ENCODE measurements around the gene HTR1E.
"Not testable (repeated sequence)": the region's sequence is repeated elsewhere in the genome, so short reads cannot be mapped to it uniquely, and the experiment has no call there.

Gene HTR1E, protein sequence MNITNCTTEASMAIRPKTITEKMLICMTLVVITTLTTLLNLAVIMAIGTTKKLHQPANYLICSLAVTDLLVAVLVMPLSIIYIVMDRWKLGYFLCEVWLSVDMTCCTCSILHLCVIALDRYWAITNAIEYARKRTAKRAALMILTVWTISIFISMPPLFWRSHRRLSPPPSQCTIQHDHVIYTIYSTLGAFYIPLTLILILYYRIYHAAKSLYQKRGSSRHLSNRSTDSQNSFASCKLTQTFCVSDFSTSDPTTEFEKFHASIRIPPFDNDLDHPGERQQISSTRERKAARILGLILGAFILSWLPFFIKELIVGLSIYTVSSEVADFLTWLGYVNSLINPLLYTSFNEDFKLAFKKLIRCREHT

DNA sequence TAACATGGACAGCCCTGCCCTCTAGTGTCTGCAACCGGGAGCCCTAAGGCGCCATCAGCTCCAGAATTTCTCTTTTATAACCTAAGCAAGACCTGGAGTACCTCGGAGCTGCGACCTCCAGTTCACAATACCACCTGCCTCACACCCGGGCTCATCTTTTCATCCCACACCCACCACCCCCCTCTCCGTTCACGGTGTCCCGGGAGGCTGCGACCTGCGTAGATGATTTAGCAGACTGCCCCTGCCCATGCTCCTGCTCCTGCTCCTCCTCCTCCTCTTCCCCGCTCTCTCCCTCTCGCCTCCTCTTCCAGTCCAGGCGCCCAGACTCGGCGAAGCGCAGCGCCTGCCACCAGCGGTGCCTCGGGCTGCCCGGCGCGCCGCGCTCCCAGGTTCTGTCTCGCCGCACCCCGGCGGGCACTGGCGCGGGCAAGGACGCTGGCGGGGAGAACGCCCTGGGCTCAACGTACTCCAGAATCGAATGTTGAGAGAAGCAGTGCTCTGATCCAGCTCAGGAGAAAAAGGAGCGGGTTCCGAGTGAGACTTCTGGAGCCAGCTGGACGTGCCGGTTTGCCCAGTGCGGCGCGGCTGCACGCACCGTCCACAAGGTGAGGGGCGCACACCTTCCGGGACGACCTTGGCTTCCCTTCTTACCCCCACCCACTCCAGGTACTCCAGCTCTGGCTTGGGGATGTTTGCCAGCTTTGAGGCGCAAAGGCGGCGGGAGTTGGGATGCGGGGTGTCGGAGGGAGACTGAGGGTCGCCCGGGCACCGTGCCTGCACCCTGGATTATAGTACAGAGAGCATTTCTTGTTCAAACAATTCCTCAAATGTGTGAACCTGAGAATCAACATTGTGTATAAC lies at the start of gene HTR1E:
Gene HTR1E (plus strand): TSS at position 310 of the 861 bp plus-strand sequence. CDS start 77,807 bp downstream, outside the sequence.
- no peak for DNase-seq

DNA sequence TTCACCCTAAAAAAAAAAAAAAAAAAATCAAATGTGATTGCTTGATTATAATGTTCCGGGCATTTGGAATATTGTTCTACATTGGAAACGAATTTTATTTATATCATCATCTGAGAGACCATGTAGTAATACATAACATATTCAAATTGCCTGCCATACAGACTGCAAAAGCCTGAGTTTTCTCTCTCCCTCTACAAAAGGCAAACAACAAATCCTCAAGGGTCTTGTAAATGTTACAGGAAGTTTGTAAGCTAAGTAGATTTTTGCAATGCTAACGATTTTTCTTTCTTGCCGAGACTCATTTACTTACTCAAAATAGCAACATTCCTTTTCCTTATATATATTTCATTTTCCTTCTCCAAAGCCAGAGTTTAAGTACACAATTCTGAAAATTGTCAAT lies 49.0 kb upstream of the HTR1E start:
- DNase-seq: no peak

DNA sequence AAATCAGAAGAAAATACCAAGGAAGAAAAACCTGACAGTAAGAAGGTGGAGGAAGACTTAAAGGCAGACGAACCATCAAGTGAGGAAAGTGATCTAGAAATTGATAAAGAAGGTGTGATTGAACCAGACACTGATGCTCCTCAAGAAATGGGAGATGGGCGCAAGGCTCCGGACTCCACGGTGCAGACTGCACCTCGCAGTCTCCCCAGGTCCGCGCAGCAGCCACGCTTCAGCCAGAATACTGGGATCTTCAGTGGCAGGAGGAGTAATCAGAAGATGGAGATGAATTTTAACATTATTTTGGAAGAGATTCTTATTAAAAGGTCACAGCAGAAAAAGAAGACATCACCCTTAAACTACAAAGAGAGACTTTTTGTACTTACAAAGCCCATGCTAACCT lies 40.1 kb upstream of the HTR1E start:
- not testable (repeated sequence) for DNase-seq

DNA sequence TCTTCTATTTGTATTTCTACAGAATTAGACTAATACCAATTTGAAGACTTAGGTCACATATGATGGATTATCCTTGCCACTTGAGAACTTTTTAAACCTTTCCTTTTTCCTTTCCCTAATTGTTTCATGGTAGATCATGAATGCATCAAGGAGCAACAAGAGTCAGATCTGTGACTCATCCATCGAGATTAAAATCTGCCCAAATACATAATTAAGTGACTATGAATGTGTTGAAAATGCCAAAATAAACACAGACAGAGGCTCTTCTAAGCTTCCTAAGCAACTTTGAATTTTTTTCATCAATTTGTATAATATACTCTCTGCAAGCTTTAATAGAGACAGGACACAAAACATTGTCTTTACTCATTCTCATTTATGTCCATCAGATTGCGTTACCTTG lies 23.5 kb upstream of the HTR1E start:
- no peak for DNase-seq

DNA sequence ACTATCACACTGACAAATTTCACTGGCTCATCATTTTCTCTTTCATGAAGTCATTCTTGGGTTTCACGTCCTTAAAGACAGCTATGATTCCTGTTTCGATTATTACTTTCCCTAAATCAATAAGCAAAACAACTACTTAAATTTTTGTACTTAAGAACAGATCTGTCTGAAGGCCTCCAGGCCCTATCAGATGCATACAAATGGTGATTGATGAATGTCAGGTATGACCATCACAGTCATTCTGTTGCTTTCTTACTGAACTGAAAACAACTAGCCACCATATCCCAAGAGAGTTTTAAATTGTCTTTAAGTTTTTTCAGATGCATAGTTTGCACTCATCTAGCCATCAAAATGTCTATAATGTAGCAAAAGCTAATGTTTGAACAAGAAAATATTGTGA lies 20.9 kb upstream of the HTR1E start:
- DNase-seq: no peak

DNA sequence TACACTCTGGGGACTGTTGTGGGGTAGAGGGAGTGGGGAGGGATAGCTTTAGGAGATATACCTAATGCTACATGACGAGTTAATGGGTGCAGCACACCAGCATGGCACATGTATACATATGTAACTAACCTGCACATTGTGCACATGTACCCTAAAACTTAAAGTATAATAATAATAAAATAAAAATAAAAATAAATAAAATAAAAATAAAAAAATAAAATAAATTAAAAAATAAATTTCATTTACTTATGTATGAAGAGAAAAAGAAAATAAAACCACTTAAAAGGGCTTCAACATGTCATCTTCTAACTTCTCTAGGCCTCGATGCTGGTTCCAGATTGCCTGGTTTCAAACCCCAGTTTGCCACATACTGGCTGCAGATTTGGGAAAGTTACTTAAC lies 10.2 kb upstream of the HTR1E start:
- not testable (repeated sequence) for DNase-seq

DNA sequence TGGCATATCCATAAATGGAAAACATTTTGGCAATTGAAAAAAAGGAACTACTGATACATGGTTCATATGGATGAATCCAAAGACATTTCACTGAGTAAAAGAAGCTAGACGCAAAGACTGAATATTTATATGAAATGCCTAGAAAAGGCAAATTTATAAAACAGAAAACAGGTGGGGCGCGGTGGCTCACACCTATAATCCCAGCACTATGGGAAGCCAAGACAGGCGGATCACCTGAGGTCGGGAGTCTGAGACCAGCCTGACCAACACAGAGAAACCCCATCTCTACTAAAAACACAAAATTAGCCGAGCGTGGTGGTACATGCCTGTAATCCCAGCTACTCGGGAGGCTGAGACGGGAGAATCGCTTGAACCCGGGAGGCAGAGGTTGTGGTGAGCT lies 9.5 kb upstream of the HTR1E start:
- not testable (repeated sequence) for DNase-seq

DNA sequence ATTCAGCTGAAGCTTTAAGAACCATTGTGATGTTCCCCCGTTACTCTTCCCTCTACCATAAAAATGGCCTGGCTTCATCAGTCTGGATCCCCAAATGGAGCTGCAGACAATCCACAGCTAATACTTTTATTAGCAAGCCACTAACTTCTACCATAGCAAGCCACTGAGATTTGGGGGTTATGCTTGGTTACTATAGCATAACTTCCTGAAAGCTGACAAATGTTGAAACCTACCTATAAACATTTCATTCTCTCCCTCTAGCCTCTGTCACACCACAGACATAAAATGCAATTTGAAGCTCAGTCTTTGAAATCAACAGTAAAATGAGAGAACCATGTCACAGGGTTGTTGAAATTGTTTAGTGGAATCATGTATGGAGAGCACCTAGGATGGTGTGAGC lies 3.0 kb upstream of the HTR1E start:
- no peak for DNase-seq

DNA sequence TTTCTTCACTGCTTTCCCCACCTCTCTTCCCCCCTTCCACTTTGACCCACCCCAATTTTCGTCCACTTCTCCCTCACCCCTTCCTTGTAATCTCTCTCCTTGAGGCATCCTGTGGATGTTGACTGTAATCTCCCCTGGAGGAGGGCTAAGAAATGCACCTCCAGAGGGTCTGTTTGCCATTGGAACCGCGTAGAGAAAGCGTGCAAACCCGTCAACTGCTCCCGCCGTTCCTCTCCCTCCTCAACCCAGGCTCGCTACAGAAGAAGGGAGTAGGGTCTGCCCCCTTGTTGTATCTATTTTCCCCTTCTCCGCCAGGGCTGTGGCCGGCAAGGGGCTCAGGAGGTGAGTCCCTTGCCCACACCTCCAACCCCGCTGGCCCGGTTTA lies 502 bp upstream of the HTR1E start:
- DNase-seq: no peak

DNA sequence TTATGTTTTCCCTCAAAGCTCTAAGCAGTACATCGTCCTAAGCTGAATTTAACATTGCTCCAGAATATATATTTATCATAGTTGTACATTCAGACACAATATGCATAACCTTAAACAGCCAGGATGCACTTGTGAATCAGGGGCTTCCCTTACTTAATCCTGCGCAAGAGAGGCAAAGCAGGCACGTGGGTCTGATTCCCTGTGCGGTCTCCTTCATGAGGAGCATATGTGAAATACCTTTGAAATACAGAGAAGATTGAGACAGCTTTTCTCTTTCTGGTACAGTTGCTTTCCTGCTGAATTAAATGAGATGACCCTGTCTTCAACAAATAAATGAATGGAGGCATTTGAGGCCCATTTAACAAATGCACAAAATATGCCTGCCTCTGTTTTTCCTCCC lies 1.5 kb downstream of the HTR1E start:
- DNase-seq: no peak

DNA sequence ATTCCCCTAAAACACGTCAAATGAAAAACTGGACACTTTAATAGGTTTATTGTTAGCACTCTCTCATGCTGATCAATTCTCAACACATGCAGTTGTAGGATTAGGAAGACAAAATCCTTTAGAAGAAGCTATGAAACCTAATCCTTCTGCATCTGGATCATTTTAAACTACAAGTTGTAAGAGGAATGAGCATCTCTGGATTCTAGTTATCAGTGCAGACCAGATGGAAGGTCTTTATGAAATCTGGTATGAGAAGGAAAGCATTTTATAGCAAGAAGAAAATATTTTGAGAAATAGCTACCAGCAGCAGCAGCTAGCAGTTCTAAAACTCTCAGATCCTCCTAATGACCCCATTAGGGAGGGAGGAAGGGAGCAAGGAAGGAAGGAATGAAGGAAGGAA lies 4.1 kb downstream of the HTR1E start:
- no peak for DNase-seq

DNA sequence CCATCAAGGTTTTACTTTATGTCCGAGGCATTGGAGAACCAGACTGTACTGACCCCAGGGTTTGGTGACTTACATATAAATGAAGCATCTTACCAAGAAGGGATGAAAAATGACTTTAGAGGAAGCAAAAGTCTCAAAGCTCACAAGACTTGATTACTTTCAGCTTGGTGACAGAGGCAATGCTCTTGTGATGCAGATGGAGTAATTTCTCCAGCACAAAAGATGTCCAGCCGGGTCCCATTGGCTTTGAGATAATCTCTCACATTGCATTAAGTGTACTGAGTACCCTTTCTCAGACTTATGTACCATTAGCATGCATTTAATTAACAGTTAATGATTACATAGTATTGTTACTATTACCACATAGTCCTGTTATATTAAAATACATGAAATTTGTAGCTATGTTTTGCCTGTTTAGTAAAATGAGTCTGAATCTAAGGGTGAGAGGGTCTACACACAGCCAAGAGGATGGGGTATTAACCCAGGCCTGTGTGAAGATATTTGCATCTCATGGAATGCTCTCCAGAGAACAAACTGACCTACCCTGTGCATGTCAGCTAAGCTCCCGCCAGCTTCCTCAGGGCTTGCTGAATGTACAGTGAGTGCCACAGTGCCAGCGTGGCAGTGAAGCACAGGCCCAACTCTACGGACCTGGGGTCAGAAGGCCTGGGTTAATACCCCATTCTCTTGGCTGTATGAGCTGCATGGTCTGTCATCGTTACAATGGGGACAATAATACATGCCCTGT lies 5.6 kb downstream of the HTR1E start:
- DNase-seq: no peak

DNA sequence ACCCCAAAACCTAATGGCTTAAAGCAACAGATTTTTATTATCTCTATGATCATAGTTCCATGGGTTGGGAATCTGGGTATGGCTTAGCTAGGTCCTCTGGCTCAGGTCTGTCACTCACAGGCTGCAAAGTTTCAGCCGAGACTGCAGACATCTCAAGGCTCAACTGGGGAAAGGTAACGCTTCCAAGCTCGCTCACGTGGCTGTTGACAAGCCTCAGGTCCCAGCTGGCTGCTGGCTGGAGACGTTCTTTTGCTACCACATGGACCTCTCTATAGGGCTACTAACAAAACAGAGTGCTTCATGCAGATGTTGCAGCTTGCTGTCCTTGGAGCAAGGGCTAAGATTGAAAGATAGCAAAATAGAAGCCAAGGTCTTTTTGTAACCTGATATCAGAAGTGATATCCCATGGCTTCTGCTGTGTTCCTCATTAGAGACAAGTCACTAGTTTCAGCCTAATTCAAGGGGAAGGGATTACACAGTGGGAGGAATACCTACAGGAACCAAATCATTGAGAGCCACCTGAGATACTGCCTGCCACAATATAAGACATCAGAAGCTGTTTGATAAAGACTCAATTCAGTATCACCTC lies 6.6 kb downstream of the HTR1E start:
- DNase-seq: no peak

DNA sequence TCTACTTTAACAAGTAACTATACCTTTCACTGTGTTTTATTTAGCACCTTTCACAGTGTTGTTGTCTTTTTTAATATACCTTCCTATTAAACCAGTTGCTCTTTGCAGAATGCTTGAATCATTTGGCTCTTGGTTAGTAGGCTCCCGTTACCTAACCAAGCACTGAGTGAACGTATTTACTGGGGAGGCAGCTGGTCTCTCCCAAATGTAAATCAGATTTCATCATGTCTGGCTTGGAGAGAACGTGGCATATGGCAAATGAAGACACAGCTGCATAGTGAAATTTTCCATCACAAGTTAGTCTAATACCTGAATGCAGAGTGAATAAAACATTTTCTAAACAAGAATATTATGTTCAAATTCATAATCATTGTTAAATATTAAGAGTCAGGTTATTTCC lies 12.4 kb downstream of the HTR1E start:
- DNase-seq: no peak

DNA sequence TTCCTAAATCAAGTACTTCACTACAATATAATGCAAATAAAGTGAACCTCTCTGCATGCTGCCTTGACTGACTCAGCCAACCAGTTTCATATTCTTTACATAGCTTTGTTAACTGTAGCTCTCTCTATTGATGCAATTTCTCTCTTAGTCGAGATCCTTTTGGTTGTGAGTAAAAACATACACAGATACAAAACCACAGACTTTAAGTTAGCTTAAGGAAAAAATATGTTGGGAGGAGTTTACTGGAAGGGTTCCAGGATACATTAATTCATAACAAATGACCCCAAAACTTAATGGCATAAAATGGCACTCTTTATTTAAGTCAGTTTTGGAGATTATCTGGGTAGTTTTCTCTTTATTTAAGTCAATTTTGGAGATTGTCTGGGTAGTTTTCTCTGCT lies 15.7 kb downstream of the HTR1E start:
- no peak for DNase-seq

DNA sequence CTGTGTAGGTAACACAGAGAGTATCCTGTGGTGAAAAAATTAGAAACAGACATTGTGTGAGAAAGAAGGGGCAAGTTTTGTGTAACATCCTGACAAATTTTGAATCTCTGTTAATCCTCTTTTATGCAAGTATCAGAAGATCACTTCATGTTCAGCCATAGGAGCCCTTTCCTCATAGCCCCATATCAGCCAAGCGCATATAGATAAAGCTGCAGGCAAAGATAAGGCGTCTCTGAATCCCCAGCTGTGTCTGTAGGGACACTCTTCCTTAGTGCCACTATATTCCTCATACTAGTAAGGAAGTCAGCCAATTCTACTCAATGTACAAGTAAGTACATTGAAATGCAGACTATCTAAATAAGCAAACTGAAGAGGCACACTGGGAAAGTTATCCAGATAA lies 22.3 kb downstream of the HTR1E start:
- DNase-seq: no peak

DNA sequence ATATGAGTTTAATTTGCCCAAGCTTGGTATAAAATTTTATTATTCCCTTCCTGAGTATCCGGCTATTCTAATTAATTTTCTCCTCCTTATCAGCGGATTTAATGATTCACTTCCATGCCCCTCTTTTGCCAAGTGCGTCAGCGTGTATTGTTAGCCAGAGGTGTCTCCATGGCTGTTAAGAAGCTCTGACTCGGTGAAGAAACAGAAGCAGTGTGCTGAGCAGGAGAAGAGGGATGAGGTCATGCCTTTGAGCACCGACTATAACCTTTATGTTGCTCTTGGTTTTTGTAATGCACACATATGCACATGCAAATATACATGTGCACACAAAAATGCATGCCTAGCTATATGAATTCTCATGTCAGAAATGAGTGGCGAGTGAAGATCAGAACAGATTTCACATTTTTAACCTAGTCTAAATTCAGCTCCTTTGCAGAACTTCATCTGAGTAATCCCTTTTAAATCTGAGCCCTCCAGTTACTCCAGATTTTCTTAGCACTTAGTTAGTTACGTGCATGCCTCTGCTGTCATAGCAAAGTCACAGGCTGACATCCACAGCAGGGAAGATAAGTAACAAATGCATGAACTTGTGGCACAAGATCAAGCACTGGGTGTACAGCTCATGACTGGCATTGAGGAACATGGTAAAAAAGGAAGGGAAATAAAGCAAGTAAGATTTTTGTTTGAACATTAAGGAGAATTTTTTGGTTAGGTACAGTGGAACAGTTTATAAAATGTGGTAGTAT lies 24.3 kb downstream of the HTR1E start:
- no peak for DNase-seq

DNA sequence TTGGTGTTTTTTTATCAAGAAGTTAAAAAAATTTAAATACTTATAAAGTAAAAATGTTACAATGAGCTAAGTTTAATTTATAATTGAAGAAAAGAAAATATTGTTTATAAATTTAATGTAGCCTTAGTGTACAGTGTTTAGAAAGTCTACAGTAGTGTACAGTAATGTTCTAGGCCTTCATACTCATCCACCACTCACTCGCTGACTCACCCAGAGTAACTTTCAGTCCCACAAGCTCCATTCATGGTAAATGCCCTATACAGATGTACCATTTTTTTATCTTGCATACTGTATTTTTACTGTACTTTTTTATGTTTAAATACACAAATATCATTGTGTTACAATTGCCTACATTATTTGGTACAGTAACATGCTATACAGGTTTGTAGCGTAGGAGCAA lies 26.0 kb downstream of the HTR1E start:
- no peak for DNase-seq

DNA sequence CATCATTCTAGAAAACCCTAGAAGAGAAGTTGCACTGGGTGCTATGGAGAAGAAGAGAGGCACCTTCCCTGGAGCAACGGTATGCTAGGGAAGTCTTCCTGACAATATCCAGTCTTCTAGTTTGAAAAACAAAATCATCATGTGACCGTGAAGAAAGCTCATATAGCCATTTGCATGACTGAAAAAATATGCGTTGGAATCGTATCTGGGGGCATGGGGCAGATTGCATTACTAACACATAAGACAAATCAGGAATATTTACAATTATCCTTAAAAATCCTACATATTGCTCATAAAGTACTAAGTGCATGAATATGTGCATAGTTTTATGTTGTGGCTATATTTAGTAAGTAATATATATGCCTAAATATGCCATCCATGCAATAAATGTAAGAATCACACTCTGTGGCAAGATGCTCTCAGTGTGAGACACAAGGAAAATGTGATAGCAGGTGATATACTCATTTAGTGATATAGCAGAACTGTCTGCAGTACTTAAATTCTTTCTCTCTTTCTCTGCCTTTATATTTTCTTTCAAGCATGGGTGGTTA lies 26.8 kb downstream of the HTR1E start:
- no peak for DNase-seq

DNA sequence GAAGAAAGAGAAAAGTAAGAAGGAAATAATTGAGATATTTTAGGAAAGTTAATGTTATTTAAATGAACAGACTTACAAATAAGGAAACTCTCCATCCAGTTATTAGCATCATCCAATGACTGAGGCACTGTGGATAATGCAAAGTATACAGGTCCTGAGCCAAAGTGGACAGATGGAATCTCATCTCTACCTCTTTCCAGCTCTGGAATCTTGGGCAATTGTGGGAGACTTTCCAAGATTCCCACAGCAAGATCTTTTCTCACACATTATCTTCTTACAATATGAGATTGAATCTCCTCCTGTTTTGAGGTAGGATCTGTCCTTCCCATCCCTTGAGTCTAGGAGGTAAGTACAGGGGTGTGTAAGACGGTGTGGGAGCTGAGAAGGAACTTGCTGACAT lies 28.9 kb downstream of the HTR1E start:
- no peak for DNase-seq

DNA sequence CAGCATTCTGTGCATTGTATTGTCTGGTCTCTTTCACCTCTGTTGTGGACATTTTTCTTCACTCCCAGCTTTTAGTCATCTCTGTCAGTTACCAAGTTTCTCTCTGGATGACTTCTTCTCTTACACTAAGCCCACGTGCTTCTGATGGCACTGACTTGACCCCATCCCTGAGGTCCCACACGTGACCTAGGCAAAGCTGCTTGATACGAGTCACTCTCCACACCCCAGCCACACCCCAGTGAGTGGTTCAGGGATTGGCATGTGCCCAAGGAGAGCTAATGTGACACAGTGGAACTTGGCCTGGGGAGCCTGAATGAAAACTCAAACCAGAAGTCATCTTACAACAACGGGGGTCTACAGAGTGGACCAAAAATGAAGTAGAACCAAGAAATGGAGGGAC lies 32.2 kb downstream of the HTR1E start:
- no peak for DNase-seq

DNA sequence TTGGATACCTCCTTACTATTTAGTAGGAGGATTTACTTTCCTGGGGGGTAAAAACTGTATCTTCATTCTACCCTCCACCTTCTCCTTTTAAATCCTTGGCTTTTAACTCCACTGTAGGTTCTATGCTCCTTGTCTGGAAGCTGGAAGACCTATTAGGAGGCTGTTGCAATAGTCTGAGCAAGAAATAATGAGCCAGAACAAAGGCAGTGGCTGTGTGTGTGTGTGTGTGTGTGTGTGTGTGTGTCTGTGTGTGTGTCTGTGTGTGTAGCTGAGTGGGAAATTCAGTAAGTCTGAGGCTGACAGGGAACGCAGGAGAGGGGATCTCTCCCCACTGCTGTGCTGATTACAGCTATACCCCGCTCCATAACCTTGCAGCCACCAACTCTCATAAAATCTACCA lies 35.8 kb downstream of the HTR1E start:
- DNase-seq: no peak

All from CD4-positive, alpha-beta T cell treated with Interleukin-4 for 4 hours (primary cell).